NCI-H82 treated with DMSO at 0.1 percent for 48 hours (cell line): ENCODE measurements around the gene PTPRC.
A peak's percentile ranks its signal among the peaks of the same experiment; 100 is the strongest.

ENCODE experiments used
- DNase-seq: peaks from one replicate; lab custom pipeline; 2025; ENCODE audit not compliant: unreplicated experiment; lab: John Stamatoyannopoulos, UW

The PTPRC gene

GRCh38 chr1:198749279-198749678 is 110.4 kb downstream of the PTPRC start:
- no peak for DNase-seq

DNA sequence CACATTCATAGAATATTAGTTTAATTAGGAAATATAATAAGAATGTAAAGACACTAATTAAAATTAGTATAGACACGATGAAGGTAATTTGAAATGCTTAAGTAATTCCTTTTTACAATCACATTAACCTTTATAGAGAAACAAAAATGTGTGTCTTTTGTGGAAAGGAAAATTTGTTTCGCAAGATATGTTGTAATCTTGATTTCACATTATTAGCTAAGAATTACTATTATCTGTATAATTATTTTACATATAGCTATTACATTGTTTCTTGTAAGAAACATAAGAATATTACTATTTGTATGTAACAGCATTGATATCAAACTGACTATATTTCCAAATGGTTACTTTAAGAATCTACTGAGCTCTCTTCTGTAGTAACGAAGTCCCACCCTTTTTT is 111.2 kb downstream of the PTPRC start:
- DNase-seq = no peak

DNA sequence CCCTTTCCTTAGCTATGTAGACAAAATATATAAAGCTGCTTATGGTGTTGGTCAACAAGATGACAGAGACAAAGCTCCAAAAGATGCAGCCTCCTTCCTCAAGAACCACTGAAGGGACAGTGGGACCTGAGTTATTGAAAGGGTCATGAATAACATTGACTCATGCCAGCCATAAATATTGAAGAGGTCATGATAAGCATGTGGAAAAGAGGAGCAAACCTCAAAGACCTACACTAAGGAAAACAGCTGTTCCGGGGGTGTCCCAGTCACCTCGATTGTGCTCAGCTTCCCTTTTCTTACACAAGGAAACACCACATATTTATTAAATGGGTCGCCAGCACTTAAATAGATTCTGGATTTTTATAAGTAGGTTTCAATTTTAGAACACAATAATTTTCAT is 112.9 kb downstream of the PTPRC start:
- no peak for DNase-seq

- no peak for DNase-seq
Observed at GRCh38 chr1:198754670-198755069, 115.8 kb downstream of the PTPRC start.

DNA sequence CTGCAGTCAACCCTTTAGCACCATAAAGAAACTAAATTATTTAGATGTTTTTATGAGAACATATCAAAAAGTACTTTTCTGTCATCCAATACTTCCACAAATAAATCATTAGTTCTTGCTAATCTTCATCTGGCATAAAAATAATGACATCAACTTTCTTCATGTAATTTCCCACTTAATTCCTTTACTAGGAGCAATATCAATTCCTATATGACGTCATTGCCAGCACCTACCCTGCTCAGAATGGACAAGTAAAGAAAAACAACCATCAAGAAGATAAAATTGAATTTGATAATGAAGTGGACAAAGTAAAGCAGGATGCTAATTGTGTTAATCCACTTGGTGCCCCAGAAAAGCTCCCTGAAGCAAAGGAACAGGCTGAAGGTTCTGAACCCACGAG is 116.9 kb downstream of the PTPRC start:
- DNase-seq = no peak

GRCh38 chr1:198756470-198756869 is 117.6 kb downstream of the PTPRC start:
- DNase-seq = no peak

GRCh38 chr1:198761859-198762616 is 123.2 kb downstream of the PTPRC start:
- no peak for DNase-seq

DNA sequence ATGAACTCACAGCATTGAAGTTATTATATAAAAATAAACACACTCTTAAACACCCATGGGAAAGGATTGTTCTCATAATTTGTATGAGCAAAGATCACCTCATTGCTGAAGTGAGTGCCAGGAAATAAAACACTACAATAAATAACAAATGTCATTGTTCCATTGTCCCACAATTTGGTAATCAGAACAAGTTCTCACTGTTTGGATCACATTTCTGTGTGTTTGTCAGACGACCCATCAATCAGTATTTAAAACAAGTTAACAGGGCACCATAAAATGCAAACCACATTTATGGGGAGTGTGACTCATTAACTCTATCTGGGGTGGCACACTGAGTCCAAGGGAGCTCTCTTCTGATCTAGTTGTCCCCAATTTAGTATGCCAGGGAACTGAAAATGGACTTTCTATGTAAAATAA is 124.5 kb downstream of the PTPRC start:
- DNase-seq = no peak

GRCh38 chr1:198764748-198765147 is 125.9 kb downstream of the PTPRC start:
- DNase-seq = no peak

DNA sequence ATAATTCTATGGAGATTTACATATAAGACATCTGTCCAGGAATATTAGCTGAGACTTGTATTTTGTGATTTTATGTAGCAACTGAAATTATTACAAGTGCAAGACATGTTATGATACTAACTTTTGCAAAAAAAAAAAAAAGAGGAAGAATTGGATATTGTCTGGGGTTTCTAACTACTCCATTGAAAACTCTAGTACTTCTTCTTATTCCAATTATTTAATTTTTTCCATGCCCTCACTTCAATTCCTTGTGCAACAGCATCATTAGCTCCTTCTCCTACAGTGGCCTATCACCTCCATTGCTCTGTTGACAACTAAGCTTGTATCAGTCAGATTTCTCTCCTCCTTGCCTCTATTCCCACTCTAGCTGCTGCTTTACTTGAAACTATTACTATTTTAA is 126.6 kb downstream of the PTPRC start:
- no peak for DNase-seq

GRCh38 chr1:198771563-198772153 is 132.8 kb downstream of the PTPRC start:
- DNase-seq = peak; percentile 42

GRCh38 chr1:198772626-198773025 is 133.8 kb downstream of the PTPRC start:
- DNase-seq = no peak

DNA sequence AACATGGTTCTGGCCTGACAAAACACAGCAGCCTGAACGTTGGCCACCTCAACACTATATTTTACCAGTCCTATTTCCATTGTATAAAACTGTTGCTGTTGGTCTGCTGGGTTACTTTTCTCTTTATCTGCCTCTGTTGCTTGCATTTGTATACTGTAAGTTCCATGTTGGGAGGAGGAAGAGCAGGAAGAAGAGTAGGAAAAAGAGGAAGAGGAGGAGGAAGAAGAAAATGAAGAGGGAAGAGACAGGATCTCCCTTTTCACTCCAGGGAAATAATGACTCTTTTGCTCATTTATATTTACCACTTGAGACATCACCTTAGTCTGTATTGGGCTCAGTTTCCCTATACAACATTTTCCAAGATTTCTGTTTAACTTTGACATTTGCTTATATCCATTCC is 134.2 kb downstream of the PTPRC start:
- no peak for DNase-seq

DNA sequence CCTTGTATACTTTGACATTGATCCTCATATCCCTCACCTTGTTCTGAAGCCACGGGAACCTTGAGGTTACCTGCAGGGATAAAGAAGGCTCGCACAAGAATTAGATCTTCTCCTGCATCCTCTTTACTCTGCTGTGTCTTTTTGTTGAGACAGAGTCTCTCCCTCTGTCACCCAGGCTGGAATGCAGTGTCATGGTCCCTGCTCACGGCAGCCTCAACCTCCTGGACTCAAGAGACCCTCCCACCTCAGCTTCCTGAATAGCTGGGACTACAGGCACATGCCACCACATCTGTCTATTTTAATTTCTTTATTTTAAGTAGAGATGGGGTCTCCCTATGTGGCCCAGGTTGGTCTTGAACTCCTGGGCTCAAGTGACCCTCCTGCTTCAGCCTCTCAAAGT is 134.7 kb downstream of the PTPRC start:
- DNase-seq = no peak

GRCh38 chr1:198774421-198774820 is 135.6 kb downstream of the PTPRC start:
- DNase-seq = no peak

DNA sequence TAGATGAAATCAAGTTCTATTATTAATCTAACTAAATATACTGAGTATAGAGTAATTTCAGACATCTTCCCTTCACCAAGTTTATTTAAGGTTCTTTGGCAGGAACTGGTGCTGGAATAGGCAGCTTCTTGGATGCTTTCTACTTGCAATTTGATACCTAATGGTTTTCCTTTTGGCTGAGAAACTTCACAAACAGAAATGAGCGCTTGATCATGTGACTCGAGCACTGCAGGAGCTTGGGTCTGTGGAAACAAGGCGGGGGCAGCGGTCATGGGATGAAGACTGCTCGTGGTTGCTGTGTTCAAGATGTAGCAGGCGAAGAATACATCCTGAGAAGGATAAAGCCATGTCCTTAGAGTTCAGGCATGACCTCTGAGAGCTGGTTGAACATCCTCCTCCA is 136.8 kb downstream of the PTPRC start:
- no peak for DNase-seq

- no peak for DNase-seq
Observed at GRCh38 chr1:198776602-198777029, 137.8 kb downstream of the PTPRC start.

DNA sequence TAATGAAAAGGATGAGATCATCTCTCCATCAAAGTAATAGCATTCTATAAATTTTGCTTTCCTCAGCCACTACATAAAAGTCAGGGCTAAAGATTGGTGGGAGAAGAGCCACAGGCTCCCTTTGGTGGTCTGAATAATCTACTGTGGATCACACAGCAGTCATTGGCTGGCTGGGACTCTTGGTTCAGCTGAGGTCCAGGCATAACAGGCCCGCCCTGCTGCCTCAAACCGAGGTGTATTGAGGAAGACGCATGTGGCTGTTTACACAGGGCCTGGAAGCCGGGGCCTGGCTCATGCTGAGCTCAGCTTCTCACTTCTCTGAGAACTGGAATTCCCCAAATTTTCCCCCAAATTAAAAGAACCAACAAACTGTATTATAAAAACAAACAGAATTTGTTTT is 139.2 kb downstream of the PTPRC start:
- no peak for DNase-seq

DNA sequence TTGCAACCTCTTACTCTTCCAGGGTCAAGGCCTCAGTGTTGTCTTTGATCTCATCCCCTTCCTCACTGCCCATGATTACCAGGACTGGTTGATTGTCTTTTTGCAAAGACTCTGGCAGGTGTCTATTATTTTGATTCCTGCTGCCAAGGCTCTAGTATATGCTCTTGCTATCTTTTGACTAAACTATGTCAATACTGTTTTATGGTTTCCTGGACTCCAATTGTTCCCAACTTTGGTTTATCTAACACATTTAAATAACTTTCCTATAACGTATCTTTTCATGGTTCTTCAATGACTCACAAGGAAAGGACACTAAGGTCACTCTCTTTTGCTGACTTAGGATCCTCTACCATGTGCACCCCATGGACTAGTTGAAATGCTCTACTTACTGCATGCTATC is 141.5 kb downstream of the PTPRC start:
- DNase-seq = no peak

GRCh38 chr1:198788561-198789064 is 149.8 kb downstream of the PTPRC start:
- no peak for DNase-seq

GRCh38 chr1:198793714-198794113 is 154.9 kb downstream of the PTPRC start:
- no peak for DNase-seq

- no peak for DNase-seq
Observed at GRCh38 chr1:198794498-198794897, 155.7 kb downstream of the PTPRC start.

GRCh38 chr1:198797656-198798055 is 158.8 kb downstream of the PTPRC start:
- no peak for DNase-seq
